AG04449 (cell line): ENCODE results near the gene EIF6.

Experiments used
- CTCF ChIA-PET: fragments of 350-600 bp; formaldehyde crosslinking; extraction: SDS; loops from one replicate; lab custom pipeline; 2021; ENCODE audit warnings: antibody characterized with exemption; lab: Yijun Ruan, JAX
- POLR2A ChIA-PET: fragments of 400-600, 350-600 bp; formaldehyde crosslinking; extraction: SDS; loops from one replicate; lab custom pipeline; 2020; ENCODE audit warnings: antibody characterized with exemption, inconsistent platforms; lab: Yijun Ruan, JAX
- DNase-seq: peaks from one replicate; pipeline ENCODE4 v3.0.0-alpha.2; 2010; ENCODE audit warnings: low read depth, low spot score
- H3K4me3 ChIP-seq: 2 replicates; pipeline ENCODE4 v1.5.1; 2011; ENCODE audit warnings: low read depth, mild to moderate bottlenecking, control low read depth, low read length
- TF ChIP-seq, protein P1 (sequence below): IDR thresholded peaks from one replicate; pipeline ENCODE4 v1.5.1; 2011; ENCODE audit warnings: mild to moderate bottlenecking, moderate library complexity, low read length, control low read depth, inconsistent platforms; ENCODE audit not compliant: insufficient read depth; ENCODE audit errors: missing control alignments

Gene EIF6

GRCh38 chr20:35294293-35294685, 9.7 kb upstream of the EIF6 start:
- ChIA-PET POLR2A (no interaction called here), CTCF (interaction anchor here (10.5 to 22.5 kb wide), 2 partner anchors 11 to 148 kb away, joined by 113 to 662 read pairs; partner anchors contain the start of gene GDF5)
- DNase-seq = no peak
- no peak overlapping the region for H3K4me3 ChIP-seq
- TF ChIP-seq, protein P1, sequence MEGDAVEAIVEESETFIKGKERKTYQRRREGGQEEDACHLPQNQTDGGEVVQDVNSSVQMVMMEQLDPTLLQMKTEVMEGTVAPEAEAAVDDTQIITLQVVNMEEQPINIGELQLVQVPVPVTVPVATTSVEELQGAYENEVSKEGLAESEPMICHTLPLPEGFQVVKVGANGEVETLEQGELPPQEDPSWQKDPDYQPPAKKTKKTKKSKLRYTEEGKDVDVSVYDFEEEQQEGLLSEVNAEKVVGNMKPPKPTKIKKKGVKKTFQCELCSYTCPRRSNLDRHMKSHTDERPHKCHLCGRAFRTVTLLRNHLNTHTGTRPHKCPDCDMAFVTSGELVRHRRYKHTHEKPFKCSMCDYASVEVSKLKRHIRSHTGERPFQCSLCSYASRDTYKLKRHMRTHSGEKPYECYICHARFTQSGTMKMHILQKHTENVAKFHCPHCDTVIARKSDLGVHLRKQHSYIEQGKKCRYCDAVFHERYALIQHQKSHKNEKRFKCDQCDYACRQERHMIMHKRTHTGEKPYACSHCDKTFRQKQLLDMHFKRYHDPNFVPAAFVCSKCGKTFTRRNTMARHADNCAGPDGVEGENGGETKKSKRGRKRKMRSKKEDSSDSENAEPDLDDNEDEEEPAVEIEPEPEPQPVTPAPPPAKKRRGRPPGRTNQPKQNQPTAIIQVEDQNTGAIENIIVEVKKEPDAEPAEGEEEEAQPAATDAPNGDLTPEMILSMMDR = no peak

- H3K4me3 ChIP-seq = no peak overlapping the region
- TF ChIP-seq, protein P1 = no peak
- ChIA-PET POLR2A (no interaction called here), CTCF (interaction anchor here (1.0 to 22.5 kb wide), 4 partner anchors 9 to 149 kb away, joined by 3 to 662 read pairs (median 58); partner anchors contain the start of genes EIF6 and GDF5)
- no peak for DNase-seq
These were observed 9.0 kb upstream of the EIF6 start for GRCh38 chr20:35293303-35294292.

- no peak for DNase-seq
- H3K4me3 ChIP-seq = no peak overlapping the region
- POLR2A ChIA-PET = no interaction called here
- TF ChIP-seq, protein P1 = no peak
- CTCF ChIA-PET = interaction anchor here (0.9 to 10.5 kb wide), 4 partner anchors 8 to 148 kb away, joined by 3 to 113 read pairs (median 3); partner anchors contain the start of genes EIF6 and GDF5
These were observed 8.1 kb upstream of the EIF6 start for GRCh38 chr20:35292504-35293285.

DNA sequence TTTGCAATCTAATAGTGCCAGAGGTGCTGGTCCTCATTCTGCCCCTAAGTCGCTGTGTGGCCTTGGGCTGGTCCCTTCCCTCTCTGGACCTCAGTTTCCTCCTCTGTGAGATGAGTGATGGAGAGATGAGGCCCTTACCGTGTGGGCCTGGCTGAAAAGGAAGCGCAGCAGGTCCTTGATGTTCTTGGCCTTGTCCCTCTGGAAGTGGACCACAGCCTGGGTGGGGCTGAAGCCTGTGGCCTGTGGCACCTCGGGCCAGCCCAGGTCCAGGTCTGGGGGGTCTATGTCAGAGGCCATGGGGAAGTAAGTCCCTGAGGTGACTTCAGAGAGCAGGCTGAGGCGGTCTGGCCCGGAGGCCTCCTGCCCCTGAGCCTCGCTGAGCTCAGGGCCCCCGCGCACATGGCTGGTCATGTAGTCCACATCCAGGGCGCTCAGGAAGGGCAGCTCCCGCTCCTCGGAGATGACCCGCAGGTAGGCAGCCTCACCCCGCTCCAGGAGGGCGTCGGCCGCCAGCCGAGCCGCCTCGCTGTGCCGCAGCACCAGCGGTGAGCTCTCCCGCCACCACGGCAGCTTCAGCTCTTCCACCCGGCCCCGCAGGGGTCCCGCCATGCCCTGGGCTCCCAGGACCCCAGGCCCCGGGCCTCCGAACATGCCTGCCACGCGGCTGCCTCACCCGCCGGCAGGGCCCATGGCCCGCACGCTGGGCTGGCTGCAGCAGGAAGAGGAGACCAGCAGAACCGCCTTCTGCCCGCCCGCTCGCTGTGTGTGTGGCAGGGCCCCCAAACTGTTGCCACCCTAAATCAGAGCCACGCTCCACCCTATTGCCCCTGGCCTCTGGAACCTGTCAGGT, 7.3 kb upstream of the EIF6 start, which contains the start of gene FAM83C:
Gene FAM83C, minus strand, starts transcription at position 772 of the 850 bp plus-strand sequence. Its CDS starts 121 bp downstream, at position 651.
- no peak within 1 kb of the TSS for H3K4me3 ChIP-seq
- ChIA-PET POLR2A (no interaction called here), CTCF (interaction anchor here (0.9 to 10.5 kb wide), 3 partner anchors 7 to 147 kb away, joined by 3 to 113 read pairs (median 3); partner anchors contain the start of genes EIF6 and GDF5)
- TF ChIP-seq, protein P1 = no peak
- no peak for DNase-seq

GRCh38 chr20:35290887-35291417, 6.4 kb upstream of the EIF6 start:
- ChIA-PET CTCF (interaction anchor here (1.7 to 10.5 kb wide), 2 partner anchors 8 to 14 kb away, joined by 10 to 113 read pairs; no protein-coding TSS in a partner anchor), POLR2A (no interaction called here)

More at GRCh38 chr20:35290887-35291417, 6.4 kb upstream of the EIF6 start:
- H3K4me3 ChIP-seq = no peak overlapping the region
- no peak for DNase-seq
- TF ChIP-seq, protein P1 = no peak
